ENCODE measurements around the gene EVI5.
"Not testable (repeated sequence)": the region's sequence is repeated elsewhere in the genome, so short reads cannot be mapped to it uniquely, and the experiment has no call there.

Gene EVI5

GRCh38 chr1:92747735-92748134 lies 37.2 kb downstream of the EVI5 start:
- DNase-seq (ENCODE audit: low spot score) = no peak

DNA sequence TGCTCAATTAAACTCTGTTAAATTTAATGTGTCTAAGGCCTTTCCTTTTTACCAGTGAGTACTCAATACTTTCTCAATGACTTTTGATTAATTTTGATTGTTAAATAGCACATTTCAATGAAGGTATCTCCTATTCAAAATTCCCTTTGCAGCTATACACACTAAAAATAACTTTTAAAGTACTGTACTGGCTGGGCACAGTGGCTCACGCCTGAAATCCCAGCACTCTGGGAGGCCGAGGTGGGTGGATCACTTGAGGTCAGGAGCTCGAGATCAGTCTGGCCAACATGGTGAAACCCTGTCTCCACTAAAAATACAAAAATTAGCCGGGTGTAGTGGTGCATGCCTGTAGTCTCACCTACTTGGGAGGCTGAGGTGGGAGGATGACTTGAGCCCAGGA lies 38.7 kb downstream of the EVI5 start:
- DNase-seq (ENCODE audit: low spot score) = not testable (repeated sequence)

DNA sequence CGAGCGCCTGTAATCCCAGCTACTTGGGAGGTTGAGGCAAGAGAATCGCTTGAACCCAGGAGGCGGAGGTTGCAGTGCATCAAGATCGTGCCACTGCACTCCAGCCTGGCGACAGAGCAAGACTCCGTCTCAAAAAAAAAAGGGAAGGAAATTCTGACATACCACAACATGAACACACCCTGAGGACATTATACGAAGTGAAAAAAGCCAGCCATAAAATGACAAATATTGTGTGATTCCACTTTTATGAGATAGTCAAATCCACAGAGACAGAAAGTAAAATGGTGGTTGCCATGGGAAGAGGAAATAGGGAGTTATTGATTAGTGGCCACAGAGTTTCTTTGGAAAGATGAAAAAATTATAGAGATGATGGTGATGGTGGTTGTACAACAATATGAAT lies 41.7 kb downstream of the EVI5 start:
- no peak for DNase-seq (ENCODE audit: low spot score)

DNA sequence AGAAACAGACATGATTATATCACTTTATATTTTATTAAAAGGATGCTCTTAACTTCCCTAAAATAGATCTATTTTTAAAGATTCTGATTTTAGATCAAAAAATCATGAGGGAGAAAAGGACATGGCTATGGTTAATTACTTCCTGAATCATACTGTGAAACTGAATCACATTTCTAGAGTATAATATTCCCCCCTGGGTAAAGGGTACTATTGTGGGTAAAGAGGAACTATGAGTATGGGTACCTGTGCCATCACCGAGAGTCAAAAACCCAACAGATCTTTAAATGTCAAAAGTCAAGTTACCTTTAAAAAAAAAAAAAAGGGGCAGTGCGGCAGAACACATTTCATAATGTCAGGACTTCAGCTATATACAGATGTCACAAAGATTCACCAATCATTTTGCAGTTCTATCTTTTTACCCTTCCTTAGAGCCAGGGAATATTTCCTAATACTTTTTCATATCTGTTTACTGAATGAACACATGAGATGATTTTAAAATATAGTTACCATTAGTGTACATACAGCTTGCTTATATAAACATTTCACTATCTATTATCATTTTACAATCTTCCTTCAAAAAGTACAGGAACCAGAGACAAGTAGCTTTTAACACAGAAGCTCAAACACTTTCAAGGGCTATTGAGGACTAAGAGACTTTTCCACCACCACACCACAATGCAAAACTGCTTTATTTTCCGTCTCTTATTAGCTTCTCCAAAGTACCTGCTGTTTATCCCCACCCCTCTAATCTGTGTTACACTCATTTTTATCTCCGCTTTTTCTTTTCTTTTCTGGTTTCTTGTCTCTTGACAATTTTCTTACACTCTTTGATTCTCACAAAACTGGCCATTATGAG lies 45.0 kb downstream of the EVI5 start:
- DNase-seq (ENCODE audit: low spot score) = no peak

DNA sequence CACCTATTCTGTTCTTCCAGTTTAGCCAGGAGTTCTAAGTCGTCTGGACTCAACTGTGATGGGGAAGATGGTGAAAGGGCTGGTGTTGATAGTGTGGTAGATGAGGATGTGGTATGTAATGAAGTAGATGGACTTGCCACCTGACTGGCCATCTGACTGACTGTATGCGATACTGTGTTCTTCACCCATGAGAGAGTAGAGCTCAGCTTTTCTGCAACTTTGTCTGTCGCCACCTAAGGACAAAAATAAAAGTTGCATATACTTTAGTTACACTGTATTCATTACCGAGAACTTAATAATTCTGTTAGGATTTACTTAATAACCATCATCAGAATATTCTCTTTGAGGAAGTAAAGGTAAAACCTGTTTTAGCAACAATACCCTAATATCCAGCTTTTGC lies 48.5 kb downstream of the EVI5 start:
- DNase-seq (ENCODE audit: low spot score) = no peak

DNA sequence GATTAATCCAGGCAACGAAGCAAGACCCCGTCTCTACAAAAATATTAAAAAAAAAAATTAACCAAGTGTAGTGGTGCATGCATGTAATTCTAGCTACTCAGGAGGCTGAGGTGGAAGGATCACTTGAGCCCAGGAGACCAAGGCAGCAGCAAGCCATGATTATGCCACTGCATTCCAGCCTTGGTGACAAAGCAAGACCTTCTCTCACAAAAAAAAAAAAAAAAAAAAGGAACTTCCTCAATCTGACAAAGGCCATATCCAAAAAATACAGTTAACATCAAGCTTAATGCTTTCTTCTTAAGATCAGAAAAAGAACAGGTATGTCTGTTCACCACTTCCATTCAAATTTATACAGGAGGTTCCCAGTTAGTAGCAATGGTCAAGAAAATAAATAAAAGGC lies 54.4 kb downstream of the EVI5 start:
- DNase-seq (ENCODE audit: low spot score) = no peak

DNA sequence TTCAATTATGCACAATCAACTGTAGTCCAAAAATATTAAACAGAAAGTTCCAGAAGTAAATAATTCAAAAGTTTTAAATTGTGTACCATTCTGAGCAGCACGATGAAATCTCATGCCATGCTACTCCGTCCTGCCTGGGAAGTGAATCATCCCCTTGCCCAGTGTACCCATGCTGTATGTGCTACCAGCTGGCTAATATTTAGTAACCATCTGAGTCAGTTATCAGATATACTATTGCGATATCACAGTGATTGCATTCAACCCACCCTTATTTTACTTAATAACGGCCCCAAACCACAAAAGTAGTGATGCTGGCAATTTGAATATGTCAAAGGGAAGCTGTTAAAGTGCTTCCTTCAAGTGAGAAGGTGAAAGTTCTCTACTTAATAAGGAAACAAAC lies 56.2 kb downstream of the EVI5 start:
- no peak for DNase-seq (ENCODE audit: low spot score)

GRCh38 chr1:92723713-92724112 lies 61.2 kb downstream of the EVI5 start:
- not testable (repeated sequence) for DNase-seq (ENCODE audit: low spot score)

GRCh38 chr1:92721886-92722285 lies 63.0 kb downstream of the EVI5 start:
- no peak for DNase-seq (ENCODE audit: low spot score)

- not testable (repeated sequence) for DNase-seq (ENCODE audit: low spot score)
Measured at GRCh38 chr1:92721157-92721556, 63.8 kb downstream of the EVI5 start.

DNA sequence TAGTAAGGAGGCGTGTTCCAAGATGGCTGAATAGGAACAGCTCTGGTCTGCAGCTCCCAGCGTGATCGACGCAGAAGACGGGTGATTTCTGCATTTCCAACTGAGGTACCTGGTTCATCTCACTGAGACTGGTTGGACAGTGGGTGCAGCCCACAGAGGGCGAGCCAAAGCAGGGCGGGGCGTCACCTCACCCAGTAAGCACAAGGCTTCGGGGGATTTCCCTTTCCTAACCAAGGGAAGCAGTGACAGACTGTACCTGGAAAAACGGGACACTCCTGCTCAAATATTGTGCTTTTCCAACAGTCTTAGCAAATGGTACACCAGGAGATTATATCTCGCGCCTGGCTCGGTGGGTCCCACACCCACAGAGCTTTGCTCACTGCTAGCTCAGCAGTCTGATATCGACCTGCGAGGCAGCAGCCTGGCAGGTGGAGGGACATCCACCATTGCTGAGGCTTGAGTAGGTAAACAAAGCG lies 69.4 kb downstream of the EVI5 start:
- not testable (repeated sequence) for DNase-seq (ENCODE audit: low spot score)

- no peak for DNase-seq (ENCODE audit: low spot score)
Measured at GRCh38 chr1:92713939-92714338, 71.0 kb downstream of the EVI5 start.

DNA sequence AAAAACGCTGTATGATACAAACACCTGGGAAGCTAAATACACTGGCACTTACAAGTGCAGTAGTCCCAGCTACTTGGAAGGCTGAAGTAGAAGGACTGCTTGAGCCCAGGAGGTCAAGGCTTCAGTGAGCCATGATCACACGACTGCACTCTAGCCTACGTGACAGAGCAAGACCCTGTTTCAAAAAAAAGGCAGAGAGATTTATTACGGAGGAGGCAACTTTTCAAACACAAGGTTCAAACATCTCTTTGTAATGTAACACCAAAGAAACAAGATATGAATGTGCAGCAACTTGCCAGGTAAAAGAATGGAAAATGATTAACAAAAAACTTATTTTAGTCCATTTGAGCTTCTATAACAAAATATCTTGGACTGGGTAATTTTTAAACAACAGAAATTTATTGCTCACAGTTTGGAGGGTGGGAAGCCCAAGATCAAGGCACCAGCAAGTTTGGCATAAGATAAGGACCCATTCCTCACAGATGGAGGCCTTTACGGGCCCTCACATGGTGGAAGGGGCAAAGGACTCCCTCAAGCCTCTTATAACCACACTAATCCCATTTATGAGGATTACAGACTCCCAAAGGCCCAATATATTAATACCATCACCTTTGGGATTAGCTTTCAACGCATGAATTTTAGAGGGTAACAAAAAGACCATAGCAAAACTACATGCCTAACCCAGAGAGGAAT lies 73.3 kb downstream of the EVI5 start:
- DNase-seq (ENCODE audit: low spot score) = no peak

- DNase-seq (ENCODE audit: low spot score) = no peak
Measured at GRCh38 chr1:92709738-92710137, 75.2 kb downstream of the EVI5 start.

- DNase-seq (ENCODE audit: low spot score) = no peak
Measured at GRCh38 chr1:92708368-92708950, 76.4 kb downstream of the EVI5 start.

DNA sequence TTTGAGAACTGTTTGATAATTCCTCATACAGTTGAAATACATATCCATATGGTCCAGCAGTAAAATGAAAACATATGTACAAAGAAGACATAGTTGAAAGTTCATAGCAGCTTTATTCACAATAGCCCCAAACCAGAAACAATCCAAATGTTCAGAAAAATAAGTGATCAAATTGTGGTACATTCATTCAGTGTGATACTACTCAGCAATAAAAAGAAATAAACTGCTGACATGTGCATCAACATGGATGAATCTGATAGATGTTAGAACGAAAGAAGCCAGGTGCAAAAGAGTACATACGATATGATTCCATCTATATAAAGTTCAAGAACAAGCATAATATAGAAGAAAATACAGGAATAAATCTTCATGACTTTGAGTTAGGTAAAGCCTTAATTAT lies 77.2 kb downstream of the EVI5 start:
- no peak for DNase-seq (ENCODE audit: low spot score)

DNA sequence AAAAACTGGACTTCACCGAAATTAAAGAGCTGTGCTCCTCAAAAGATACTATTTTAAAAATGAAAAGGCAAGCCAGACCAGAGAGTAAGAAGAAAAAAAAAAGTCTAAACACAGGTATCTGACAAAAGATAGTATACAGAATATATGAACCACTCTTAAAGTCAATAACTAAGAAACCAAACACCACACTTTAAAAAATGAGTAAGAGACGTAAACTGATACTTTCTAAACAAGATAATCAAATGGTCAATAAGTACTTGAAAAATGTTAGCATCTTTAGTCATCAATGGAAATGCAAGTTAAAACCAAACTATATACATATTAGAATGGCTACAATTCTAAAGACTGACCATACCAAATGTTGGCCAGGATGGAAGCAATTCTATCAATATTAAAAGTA lies 77.6 kb downstream of the EVI5 start:
- DNase-seq (ENCODE audit: low spot score) = no peak

DNA sequence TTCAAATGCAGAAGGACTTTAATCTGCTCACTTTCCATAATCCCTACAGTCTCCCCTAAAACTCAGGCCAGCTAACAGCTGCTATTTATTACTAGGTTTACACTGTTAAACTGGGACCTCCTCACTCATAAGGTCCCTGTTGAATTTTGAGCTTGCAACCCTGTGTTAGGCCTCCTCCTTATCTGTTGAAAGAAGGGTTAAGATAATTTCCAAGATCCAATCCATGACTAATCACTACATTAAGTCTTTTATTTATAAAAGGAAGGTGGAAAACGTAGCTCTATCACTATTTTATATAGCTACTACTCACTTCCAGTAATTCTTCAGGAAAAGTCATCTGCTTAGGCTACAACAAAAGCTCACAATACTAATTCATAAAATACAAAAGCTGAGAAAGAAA lies 79.5 kb downstream of the EVI5 start:
- no peak for DNase-seq (ENCODE audit: low spot score)

GRCh38 chr1:92701147-92701546 lies 83.8 kb downstream of the EVI5 start:
- DNase-seq (ENCODE audit: low spot score) = peak; percentile 41

- no peak for DNase-seq (ENCODE audit: low spot score)
Measured at GRCh38 chr1:92698932-92699331, 86.0 kb downstream of the EVI5 start.

DNA sequence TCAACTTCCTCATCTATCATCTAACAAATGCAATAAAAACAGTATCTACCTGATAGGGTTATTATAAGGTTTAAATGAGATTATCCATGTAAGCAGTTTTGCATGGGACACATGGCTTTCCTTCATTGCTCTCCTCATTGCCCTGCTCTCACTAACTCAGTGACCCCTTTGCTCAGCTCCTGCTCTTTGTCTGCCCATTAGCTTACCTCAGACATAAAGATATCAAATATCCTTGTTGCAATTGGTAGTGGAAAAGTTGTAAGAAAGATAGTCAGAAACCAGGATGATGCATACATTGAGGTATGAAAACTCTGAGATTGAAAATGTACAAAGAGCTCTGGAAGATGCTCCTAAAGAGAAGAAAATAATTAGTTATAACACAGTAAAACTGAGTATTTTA lies 89.8 kb downstream of the EVI5 start:
- DNase-seq (ENCODE audit: low spot score) = no peak

DNA sequence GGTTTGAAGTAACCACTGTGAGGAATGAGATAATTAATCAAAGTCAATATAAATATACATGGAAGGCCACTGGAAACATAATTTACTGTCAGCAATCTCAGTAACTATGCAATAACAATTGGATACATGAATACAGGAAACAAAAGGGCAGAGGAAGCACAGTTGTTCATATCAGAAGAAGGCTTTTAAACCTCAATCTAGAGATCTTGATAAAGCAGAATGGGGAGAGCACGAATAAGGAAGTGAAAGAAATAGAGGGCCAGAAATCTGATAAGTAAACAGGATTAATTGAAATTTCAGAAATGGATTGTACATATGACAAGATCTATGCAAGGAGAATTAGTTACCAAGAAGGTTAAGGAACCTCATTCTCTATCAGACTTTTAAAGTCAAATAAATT lies 93.0 kb downstream of the EVI5 start:
- no peak for DNase-seq (ENCODE audit: low spot score)

All from HuH-7.5 (cell line).